ENCODE measurements around the gene HEPACAM.

Gene HEPACAM

DNA sequence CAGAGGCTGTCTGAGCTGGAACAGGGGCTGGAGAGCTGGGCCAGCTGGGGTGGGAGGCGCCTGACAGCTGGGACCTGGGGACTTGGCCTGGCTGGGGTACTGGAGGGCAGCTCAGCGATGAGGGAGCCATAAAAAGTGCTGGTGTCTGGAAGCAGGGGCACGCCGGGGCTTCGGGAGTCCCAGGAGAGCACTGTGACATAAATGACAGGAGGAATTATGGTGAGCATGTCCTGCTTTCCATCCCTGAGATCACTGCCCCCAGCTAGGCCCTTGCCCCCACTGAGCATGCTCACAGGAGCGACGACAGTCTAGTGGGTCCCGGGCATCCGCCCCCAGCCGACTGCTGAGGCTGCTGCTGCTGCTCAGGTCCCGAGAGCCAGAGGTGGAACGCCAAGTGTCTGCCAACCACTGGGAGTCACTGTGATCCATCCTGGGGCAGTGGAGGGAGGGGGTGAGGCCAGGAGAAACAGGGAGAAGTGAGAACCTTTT lies 44.4 kb downstream of the HEPACAM start:
- Histone ChIP-seq H3K27ac (no peak overlapping the region), H3K27me3 (no peaks in the 10 kb centered on the region), H3K4me1 (ENCODE audit: control insufficient read depth in 1 of 2, insufficient read depth in 1 of 2, low read depth in 1 of 2, low read length in 1 of 2) (no peaks in the 10 kb centered on the region), H3K9me3 (no peaks in the 10 kb centered on the region), H3K4me3 (ENCODE audit: low read depth in 1 of 2, low read length in 1 of 2) (no peak overlapping the region), H3K36me3 (no peaks in the 10 kb centered on the region)
- TF ChIP-seq, protein P1, sequence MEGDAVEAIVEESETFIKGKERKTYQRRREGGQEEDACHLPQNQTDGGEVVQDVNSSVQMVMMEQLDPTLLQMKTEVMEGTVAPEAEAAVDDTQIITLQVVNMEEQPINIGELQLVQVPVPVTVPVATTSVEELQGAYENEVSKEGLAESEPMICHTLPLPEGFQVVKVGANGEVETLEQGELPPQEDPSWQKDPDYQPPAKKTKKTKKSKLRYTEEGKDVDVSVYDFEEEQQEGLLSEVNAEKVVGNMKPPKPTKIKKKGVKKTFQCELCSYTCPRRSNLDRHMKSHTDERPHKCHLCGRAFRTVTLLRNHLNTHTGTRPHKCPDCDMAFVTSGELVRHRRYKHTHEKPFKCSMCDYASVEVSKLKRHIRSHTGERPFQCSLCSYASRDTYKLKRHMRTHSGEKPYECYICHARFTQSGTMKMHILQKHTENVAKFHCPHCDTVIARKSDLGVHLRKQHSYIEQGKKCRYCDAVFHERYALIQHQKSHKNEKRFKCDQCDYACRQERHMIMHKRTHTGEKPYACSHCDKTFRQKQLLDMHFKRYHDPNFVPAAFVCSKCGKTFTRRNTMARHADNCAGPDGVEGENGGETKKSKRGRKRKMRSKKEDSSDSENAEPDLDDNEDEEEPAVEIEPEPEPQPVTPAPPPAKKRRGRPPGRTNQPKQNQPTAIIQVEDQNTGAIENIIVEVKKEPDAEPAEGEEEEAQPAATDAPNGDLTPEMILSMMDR (IDR thresholded peaks at IDR 0.05), result no peak

GRCh38 chr11:124890683-124891372 lies 45.0 kb downstream of the HEPACAM start:
- Histone ChIP-seq H3K4me3 (ENCODE audit: low read depth in 1 of 2, low read length in 1 of 2) (no peak overlapping the region), H3K4me1 (ENCODE audit: control insufficient read depth in 1 of 2, insufficient read depth in 1 of 2, low read depth in 1 of 2, low read length in 1 of 2) (no peaks in the 10 kb centered on the region), H3K27me3 (no peaks in the 10 kb centered on the region), H3K27ac (no peak overlapping the region), H3K36me3 (no peaks in the 10 kb centered on the region), H3K9me3 (no peaks in the 10 kb centered on the region)
- TF ChIP-seq, protein P1 (IDR thresholded peaks at IDR 0.05), result no peak

DNA sequence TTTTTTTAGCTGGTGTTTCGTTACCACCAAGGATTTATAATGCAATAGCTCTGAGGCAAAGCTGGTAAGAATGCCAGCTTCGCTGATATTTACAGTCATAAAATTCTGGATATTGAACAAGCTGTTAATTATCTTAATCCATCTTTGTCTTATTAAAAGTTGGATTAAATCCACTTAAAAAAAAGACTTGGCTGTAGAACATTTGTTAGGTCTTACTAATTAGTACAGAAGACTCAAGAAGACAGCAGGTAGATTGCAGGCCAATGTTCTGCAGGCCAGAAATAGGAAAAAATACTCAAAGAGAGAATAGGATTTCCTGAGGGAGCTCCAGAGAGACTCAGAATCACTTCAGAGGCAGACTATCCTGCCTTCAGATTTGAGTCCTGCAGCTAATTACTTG lies 45.7 kb downstream of the HEPACAM start:
- Histone ChIP-seq H3K27me3 (no peaks in the 10 kb centered on the region), H3K4me3 (ENCODE audit: low read depth in 1 of 2, low read length in 1 of 2) (no peak overlapping the region), H3K4me1 (ENCODE audit: control insufficient read depth in 1 of 2, insufficient read depth in 1 of 2, low read depth in 1 of 2, low read length in 1 of 2) (no peaks in the 10 kb centered on the region)

DNA sequence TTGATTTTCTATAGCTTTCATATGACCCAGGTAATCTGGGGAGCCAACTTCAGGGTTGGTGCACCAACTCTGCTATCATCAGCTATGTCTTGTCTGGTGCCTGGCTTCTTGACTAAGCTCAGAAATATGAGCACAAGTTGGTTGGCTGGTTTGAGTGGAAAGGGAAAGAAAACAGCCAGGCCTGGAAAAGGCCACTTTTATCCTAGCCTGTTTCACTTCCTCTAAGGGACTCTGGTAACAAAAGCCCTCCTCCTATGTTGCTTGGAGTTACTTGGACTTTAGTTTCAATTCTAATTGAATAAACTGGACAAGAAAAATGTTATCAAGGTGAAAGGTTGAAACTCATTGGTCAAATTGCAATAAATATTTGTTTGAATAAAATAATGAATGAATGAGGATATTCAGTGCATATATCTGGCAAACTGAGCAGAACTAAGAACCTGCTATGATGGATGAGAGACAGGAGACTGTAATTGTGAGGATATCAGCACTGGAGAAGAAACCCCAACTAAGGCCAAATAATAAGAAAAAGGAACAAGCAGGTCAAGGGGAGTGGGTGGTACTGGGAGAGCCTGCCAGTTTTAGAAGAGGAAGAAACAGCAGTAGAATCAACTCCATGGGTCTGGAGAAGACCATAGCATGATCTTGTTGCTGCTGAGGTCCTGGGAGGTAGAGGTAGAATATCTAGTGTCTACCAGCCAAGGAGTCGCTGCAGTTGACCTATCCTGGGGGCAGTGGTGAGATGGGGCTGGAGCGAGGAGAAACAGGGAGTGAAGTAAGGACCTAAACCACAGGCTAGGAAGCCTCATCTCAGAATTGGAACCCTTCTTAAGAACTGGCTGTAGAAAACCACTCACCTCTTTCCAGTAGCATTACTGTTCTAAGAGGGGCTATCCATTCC lies 46.4 kb downstream of the HEPACAM start:
- no peak overlapping the region for H3K4me3 ChIP-seq (ENCODE audit: low read depth in 1 of 2, low read length in 1 of 2)
- no peak overlapping the region for H3K27ac ChIP-seq
- no peaks in the 10 kb centered on the region for H3K27me3 ChIP-seq
- no peaks in the 10 kb centered on the region for H3K36me3 ChIP-seq
- H3K9me3 ChIP-seq, result no peaks in the 10 kb centered on the region
- H3K4me1 ChIP-seq (ENCODE audit: control insufficient read depth in 1 of 2, insufficient read depth in 1 of 2, low read depth in 1 of 2, low read length in 1 of 2), result no peaks in the 10 kb centered on the region
- TF ChIP-seq, protein P1 (IDR thresholded peaks at IDR 0.05), result no peak

More for the DNA sequence above, 45.7 kb downstream of the HEPACAM start:
- TF ChIP-seq, protein P1 (IDR thresholded peaks at IDR 0.05), result no peak
- Histone ChIP-seq H3K27ac (no peak overlapping the region), H3K36me3 (no peaks in the 10 kb centered on the region), H3K9me3 (no peaks in the 10 kb centered on the region)

- TF ChIP-seq, protein P1 (IDR thresholded peaks at IDR 0.05), result no peak
- no peaks in the 10 kb centered on the region for H3K27me3 ChIP-seq
- H3K27ac ChIP-seq, result no peak overlapping the region
- no peaks in the 10 kb centered on the region for H3K36me3 ChIP-seq
- no peaks in the 10 kb centered on the region for H3K9me3 ChIP-seq
- no peaks in the 10 kb centered on the region for H3K4me1 ChIP-seq (ENCODE audit: control insufficient read depth in 1 of 2, insufficient read depth in 1 of 2, low read depth in 1 of 2, low read length in 1 of 2)
- H3K4me3 ChIP-seq (ENCODE audit: low read depth in 1 of 2, low read length in 1 of 2), result no peak overlapping the region
These were observed 48.2 kb downstream of the HEPACAM start for GRCh38 chr11:124887667-124888013.

Data from neutrophil (primary cell).